ENCODE data around the gene AATF.
A peak's percentile ranks its signal among the peaks of the same experiment; 100 is the strongest.

The AATF gene

DNA sequence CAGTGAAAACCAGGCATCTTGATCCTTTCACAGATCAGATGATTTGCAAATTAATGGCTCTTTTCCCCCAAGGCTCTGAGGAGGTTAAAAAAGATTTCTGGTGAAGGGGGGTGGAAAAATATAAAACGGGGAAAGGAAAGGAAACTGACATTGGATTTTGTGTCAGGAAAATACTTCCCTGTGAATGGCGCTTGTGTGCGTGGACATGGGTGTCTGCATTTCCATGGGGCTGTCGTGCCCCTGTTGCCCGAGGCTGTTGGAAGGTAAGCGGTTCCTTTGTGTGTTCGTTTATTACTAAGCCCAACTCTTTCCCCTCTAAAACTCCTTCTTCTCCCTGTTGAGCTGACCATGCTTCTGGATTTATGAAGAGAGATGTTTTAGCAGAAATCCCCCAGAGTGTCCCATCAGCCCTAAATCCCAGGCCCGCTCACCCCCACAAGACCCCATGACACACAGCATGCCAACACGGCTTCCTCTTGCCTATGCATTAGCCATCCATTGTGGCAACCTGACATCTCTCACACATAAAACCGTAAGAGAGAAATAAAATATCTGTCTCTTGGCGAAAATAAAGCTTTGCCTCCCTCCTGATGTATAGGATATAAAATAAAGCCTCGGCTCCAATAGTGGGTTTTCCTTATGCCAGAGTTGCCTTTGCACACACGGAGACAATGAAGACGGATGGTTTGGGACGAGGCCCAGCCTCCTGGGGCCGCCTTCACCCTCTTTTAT, 18.7 kb upstream of the AATF start:
- no peak for DNase-seq (ENCODE audit: low read depth in 2 of 2, low spot score in 1 of 2)

DNA sequence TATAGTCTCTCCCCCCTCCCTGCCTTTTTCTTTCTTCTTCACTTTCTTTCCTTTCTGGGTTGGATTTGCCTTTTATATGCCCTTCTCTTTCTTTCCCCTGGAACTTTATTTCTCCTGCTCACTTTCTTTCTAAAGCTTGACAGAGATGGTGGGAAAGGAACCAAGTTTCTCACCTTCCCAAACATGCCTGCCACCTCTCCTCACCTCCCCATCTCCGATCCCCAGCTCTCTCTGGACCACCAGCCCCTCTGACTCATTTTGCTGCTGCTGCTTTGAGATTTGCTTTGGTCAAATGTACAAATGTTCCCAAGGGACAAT, 18.2 kb upstream of the AATF start:
- no peak for DNase-seq (ENCODE audit: low read depth in 2 of 2, low spot score in 1 of 2)

DNA sequence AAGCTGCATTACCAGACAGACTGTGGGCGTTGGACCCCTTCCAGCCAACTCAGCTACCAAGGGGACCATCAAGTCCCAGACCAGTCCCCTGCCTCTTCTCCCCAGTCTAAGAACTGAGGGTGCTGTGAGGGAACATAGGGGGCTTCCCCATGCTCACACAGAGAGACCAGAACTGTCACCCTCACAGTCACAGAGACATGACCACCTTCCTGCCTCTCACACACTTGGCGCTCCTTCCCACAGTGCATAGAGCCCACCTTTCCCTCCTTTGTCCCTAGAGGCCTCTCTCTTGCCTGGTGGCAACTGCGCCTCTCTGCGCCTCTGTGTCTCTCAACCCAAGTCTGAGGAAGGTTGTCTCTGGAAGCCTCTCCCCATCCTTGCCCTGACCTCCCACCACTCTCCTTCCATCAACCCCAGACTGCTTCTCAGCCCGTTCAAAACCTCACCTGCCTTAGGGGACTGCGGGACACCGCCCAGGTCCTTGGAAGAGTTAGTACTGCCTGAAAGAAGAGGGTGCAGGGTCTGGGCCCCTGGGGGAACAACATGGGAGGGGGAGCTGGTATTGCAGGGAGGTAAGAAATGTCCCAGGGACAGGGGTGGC, 17.6 kb upstream of the AATF start:
- DNase-seq (ENCODE audit: low read depth in 2 of 2, low spot score in 1 of 2) = no peak

- no peak for DNase-seq (ENCODE audit: low read depth in 2 of 2, low spot score in 1 of 2)
Observed at GRCh38 chr17:36931697-36932382, 16.9 kb upstream of the AATF start.

GRCh38 chr17:36932383-36932693, 16.4 kb upstream of the AATF start:
- no peak for DNase-seq (ENCODE audit: low read depth in 2 of 2, low spot score in 1 of 2)

DNA sequence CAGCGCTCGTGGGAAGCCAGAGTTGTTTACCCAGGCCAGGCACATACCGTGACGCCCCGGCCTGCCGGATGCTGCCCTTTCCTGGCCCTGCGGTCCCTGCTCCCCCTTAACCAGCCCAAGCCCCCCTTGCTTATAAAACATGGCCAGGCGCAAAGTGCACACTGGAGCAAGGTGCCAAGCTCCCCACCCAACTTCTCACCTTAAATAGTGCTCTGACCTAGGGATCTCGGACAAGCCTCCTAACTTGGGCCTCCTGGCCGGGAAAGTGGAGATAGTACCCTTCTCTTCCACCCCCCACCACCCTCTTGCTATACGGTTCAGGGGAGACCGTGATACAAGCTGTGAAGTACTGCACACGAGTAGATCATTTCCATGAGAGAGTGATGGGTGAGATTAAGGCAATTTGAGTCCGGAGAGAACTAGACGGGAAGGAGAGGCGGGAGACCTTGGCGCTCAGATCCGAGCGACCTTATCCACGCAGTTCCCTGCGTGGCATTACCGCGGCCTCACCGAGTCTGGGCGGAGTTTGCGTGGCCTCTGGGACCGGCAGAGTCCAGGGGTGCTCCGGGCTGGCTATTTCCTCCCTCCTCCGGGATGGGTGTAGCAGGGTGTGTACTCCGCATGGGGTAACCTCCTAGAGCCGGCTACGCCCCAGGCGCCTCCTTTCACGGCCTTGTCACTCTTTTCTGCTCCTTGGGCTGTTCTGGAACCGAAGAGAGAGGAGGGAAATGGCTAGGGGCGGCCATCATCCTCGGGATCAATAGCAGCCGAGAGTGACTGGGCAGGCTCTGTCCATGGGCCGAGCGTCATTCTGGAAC, 15.9 kb upstream of the AATF start:
- DNase-seq (ENCODE audit: low read depth in 2 of 2, low spot score in 1 of 2) = no peak

GRCh38 chr17:36933512-36934143, 15.1 kb upstream of the AATF start:
- DNase-seq (ENCODE audit: low read depth in 2 of 2, low spot score in 1 of 2) = no peak

DNA sequence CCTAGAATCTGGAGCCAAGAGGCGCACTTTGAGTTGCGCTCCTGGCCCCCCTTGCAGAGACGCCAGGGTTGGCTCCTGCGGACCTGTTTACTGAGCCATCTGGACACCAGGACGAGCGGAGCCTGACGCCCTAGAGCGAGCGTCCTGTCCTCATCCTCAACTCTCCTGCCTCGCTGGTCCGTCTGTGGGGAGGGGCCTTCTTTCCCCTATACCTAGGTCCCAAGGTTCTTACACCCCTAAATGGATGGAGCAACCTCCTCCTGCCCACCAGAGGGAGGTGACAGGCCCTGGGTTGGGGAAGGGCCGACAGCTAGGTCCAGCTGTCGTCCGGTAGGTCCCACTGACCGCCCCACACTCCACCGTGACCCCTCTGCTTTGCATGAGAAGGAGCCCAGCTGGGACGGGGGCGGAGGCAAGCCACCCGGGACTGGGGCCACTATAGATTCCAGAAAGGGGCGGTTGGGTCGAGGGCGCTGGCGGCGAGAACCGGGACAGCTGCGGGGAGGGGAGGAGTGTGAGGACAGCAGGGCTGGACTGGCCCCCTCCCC, 14.5 kb upstream of the AATF start:
- no peak for DNase-seq (ENCODE audit: low read depth in 2 of 2, low spot score in 1 of 2)

DNA sequence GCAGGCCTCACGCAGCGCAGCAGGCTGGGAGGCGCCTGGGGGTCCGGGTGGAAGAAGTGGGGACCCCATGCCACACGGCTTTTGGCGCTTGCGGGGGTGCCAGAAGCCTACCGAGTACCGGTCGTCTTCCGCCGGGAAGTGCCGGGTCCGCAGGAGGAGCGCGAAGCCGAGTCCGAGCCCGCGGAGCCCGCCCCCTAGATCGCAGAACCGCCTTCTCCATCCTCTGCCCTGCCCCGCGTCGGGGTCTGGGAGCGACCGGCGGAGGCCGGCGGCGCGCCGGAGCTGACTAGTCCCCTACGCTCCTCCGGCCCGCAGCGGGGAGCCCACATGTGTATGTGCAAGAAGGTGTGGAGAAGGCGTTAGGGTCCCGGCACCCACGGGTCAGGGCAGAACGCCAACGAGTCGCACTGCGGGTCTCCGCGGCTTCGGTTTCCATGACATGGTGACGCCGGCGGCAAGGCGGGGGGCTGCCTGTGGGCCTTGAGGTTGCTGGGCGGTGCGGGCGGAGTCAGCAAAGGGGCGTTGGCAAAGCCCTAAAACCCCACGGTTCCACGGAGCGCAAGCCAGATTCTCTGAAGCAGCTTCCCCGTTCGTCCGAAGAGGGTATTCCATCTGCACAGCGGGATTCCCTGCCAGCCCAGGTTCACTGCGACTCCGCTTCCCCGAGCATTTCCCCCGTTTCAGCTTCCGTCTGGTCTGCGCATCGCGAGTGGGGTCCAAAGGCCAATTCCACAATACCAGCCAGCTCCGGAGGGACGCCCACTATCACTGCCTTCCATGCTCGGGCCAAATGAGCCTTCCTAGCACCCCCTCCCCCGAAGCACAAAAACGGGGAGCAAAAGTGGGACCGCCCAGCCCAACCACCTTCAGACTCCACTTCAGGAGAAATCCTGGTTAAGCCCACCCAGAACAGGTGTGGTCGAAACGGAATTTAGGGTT, 13.8 kb upstream of the AATF start:
- peak in 1 of 2 donors; percentile 8 for DNase-seq (ENCODE audit: low read depth in 2 of 2, low spot score in 1 of 2)

DNA sequence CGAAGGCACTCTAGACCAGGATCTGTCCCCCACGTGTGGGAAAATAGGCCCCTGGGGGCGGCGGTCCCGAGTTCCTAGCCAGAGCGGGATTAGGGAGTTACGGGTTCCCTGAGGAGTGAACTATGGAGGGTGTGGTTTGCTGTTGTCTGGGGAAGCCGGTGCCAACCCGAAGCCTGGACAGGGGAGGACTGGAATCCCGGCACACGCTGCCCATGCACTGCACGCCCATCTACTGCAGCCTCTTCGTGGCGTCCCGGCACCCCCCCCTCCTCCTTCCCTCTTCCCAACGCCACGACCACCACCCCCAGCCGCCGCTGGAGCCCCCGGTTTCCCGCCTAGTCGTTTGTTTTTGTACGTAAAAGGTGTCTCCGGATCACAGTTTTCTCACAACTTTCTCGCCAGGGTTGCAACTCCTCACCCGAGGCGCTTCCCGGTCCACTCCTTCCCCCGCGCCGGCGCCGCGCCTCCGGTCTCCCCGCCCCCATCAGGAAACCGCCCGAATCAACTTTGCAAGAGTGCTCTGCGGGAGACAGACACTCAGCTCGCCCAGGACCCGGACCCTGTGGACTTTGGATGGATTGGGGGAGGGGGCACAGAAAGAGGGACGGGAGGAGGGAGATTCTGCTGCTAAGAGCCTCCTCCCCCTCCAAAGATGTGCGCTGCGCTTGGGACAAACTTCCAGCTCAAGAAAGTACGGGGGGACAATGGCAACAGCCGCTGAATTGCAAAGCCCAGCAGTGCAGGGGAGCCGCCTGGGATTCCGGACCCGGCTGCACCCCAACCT, 12.9 kb upstream of the AATF start:
- no peak for DNase-seq (ENCODE audit: low read depth in 2 of 2, low spot score in 1 of 2)

DNA sequence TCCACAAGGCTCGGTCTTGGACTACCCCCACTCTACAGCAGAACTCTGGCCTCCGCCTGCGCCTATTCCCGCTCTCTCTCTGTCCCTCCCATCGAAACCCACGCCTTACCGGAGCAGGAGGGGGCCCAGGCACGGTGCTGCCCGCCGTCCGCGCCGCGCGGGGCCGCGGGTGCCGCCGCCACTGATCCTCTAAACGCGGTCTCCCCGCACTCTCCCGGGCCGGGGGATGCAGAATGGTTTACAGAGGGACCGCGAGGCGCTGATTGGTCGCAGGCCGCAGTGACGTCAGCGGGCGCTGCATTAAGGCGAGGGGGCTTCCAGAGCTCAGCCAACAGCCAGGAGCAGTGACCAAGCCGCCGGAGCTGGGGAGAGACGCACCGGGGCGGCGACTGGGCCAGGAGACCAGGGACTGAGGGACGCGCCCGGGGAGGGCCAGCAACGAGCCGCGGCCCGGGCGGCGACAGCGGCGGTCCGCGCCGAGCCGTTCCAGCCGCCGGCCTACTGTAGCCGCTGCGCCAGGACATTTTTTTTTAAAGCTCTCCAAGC, 12.2 kb upstream of the AATF start:
- DNase-seq (ENCODE audit: low read depth in 2 of 2, low spot score in 1 of 2) = no peak

- no peak for DNase-seq (ENCODE audit: low read depth in 2 of 2, low spot score in 1 of 2)
Observed at GRCh38 chr17:36937001-36937958, 11.5 kb upstream of the AATF start, which contains the start of gene LHX1. Gene LHX1 (plus strand): TSS chr17:36937475. CDS start chr17:36938198, 723 bp downstream.

DNA sequence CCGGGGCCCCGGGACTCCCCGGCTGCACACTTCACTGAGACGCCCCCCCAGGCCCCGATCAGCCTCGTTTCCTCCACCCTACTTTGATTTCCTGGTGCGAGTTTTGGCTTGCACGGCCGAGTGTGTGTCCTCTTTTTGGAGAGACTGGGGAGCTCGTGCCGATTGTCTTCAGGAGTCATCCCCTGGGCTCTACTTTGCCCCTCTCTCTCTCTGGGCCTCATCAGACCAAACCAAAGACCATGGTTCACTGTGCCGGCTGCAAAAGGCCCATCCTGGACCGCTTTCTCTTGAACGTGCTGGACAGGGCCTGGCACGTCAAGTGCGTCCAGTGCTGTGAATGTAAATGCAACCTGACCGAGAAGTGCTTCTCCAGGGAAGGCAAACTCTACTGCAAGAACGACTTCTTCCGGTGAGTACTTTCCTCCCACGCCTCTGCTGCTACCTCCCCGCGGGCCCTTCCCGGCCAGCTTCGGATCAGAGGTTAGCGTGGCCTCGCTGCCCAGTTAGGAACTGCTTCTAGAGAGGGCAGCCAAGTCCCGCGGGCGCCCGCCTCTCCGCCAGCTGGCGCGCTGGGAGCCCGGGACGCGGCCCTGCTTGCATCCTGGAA, 10.7 kb upstream of the AATF start:
- no peak for DNase-seq (ENCODE audit: low read depth in 2 of 2, low spot score in 1 of 2)

- no peak for DNase-seq (ENCODE audit: low read depth in 2 of 2, low spot score in 1 of 2)
Observed at GRCh38 chr17:36938566-36939051, 10.1 kb upstream of the AATF start.

- no peak for DNase-seq (ENCODE audit: low read depth in 2 of 2, low spot score in 1 of 2)
Observed at GRCh38 chr17:36939052-36939801, 9.5 kb upstream of the AATF start.

- no peak for DNase-seq (ENCODE audit: low read depth in 2 of 2, low spot score in 1 of 2)
Observed at GRCh38 chr17:36939802-36940312, 8.9 kb upstream of the AATF start.
